ENCODE measurements around the gene SYT9.

The SYT9 gene

GRCh38 chr11:7251836-7252682 lies at the start of gene SYT9:
Gene SYT9 (plus strand): TSS chr11:7251904. CDS start chr11:7252187, 283 bp downstream.
- DNase-seq (ENCODE audit: low spot score), result peak; percentile 19

GRCh38 chr11:7202412-7202811 lies 49.3 kb upstream of the SYT9 start:
- DNase-seq (ENCODE audit: low spot score), result no peak

GRCh38 chr11:7204778-7205177 lies 46.9 kb upstream of the SYT9 start:
- no peak for DNase-seq (ENCODE audit: low spot score)

GRCh38 chr11:7208391-7208790 lies 43.3 kb upstream of the SYT9 start:
- no peak for DNase-seq (ENCODE audit: low spot score)

- no peak for DNase-seq (ENCODE audit: low spot score)
Measured at GRCh38 chr11:7219491-7219890, 32.2 kb upstream of the SYT9 start.

GRCh38 chr11:7220636-7221035 lies 31.1 kb upstream of the SYT9 start:
- DNase-seq (ENCODE audit: low spot score), result no peak

- no peak for DNase-seq (ENCODE audit: low spot score)
Measured at GRCh38 chr11:7222619-7223018, 29.1 kb upstream of the SYT9 start.

- no peak for DNase-seq (ENCODE audit: low spot score)
Measured at GRCh38 chr11:7239877-7240276, 11.8 kb upstream of the SYT9 start.

- no peak for DNase-seq (ENCODE audit: low spot score)
Measured at GRCh38 chr11:7245341-7245740, 6.4 kb upstream of the SYT9 start.

- DNase-seq (ENCODE audit: low spot score), result no peak
Measured at GRCh38 chr11:7246179-7246578, 5.5 kb upstream of the SYT9 start.

GRCh38 chr11:7250166-7250565 lies 1.5 kb upstream of the SYT9 start:
- DNase-seq (ENCODE audit: low spot score), result no peak

GRCh38 chr11:7251487-7251835 lies 243 bp upstream of the SYT9 start:
- DNase-seq (ENCODE audit: low spot score), result no peak

GRCh38 chr11:7252683-7253213 lies 1.0 kb downstream of the SYT9 start:
- no peak for DNase-seq (ENCODE audit: low spot score)

GRCh38 chr11:7253800-7254199 lies 2.1 kb downstream of the SYT9 start:
- no peak for DNase-seq (ENCODE audit: low spot score)

- DNase-seq (ENCODE audit: low spot score), result no peak
Measured at GRCh38 chr11:7254731-7255291, 3.1 kb downstream of the SYT9 start.

- no peak for DNase-seq (ENCODE audit: low spot score)
Measured at GRCh38 chr11:7256943-7257342, 5.2 kb downstream of the SYT9 start.

- no peak for DNase-seq (ENCODE audit: low spot score)
Measured at GRCh38 chr11:7257724-7258123, 6.0 kb downstream of the SYT9 start.

GRCh38 chr11:7261578-7261977 lies 9.9 kb downstream of the SYT9 start:
- no peak for DNase-seq (ENCODE audit: low spot score)

- DNase-seq (ENCODE audit: low spot score), result no peak
Measured at GRCh38 chr11:7262672-7263071, 11.0 kb downstream of the SYT9 start.

GRCh38 chr11:7263842-7264241 lies 12.1 kb downstream of the SYT9 start:
- no peak for DNase-seq (ENCODE audit: low spot score)

- no peak for DNase-seq (ENCODE audit: low spot score)
Measured at GRCh38 chr11:7268758-7269157, 17.1 kb downstream of the SYT9 start.

- no peak for DNase-seq (ENCODE audit: low spot score)
Measured at GRCh38 chr11:7270233-7270865, 18.6 kb downstream of the SYT9 start.

- DNase-seq (ENCODE audit: low spot score), result no peak
Measured at GRCh38 chr11:7272373-7272772, 20.7 kb downstream of the SYT9 start.
